Measurements from ENCODE around the gene HTT. TPM values are rescaled to one million over a fixed set of nuclear protein-coding genes. Genes with fewer than 3 reads are reported as not detected.
"Not testable (repeated sequence)": the region's sequence is repeated elsewhere in the genome, so short reads cannot be mapped to it uniquely, and the experiment has no call there.

The HTT gene
- total RNA-seq, 1 experiment from 2014 or later, result 37.4 TPM

GRCh38 chr4:3151238-3151637, 76.8 kb downstream of the HTT start:
- TF ChIP-seq RAD21 (IDR thresholded peaks at IDR 0.05; ENCODE audit: low read depth), result peak; percentile 9; the same call in 1 of the 2 replicates
- TF ChIP-seq CTCF (IDR thresholded peaks at IDR 0.05 in 2 of 3, conservative IDR thresholded peaks at IDR 0.05 in 1 of 3; ENCODE audit: borderline replicate concordance in 1 of 3, insufficient read depth in 1 of 3, low read depth in 2 of 3, low read length in 2 of 3), result 0 out of 6 replicates have a peak, but pooled peaks of 1 of the 3 experiments have one; percentile 11
- 0 out of 2 replicates have a peak, but pooled peaks have one; percentile 32 for ATAC-seq
- POLR2A ChIA-PET, result interaction anchor here (0.7 kb wide), 1 partner anchor 25 kb away, joined by 3 read pairs; no protein-coding TSS in a partner anchor

GRCh38 chr4:3157366-3157765, 82.9 kb downstream of the HTT start:
- RAD21 ChIA-PET (ENCODE audit: low non-redundant PET in 1 of 2, low total read pairs in 2 of 2, uncharacterized antibody in 2 of 2, unreplicated experiment in 2 of 2), result no interaction called here
- POLR2A ChIA-PET, result no interaction called here
- ATAC-seq, result no peak
- no peaks in the 10 kb centered on the region for H3K9me3 ChIP-seq (ENCODE audit: control insufficient read depth in 1 of 2, insufficient read depth in 1 of 2, low read depth in 1 of 2, low read length in 2 of 2)
- no peak overlapping the region for H3K27ac ChIP-seq (ENCODE audit: low read depth, low read length)
- peaks cover 14% of the 10 kb centered on the region in 2 experiments; a peak in 3 of 4 replicates for H3K36me3 ChIP-seq (ENCODE audit: control insufficient read depth in 1 of 2, insufficient read depth in 2 of 2, low read length in 2 of 2)
- no peak overlapping the region for H3K4me3 ChIP-seq (replicated peaks in 1 of 2; ENCODE audit: low read depth in 1 of 2, low read length in 2 of 2)
- no peaks in the 10 kb centered on the region for H3K9me2 ChIP-seq (ENCODE audit: insufficient read depth)
- BruUV-seq (replicated peaks), result no TSS peak
- DNase-seq (ENCODE audit: low read depth, low spot score), result no peak
- no peak overlapping the region for H3K9ac ChIP-seq (ENCODE audit: low read length)
- no peaks in the 10 kb centered on the region for H3K27me3 ChIP-seq (ENCODE audit: insufficient read depth, low read length)
- no peaks in the 10 kb centered on the region for H3K4me1 ChIP-seq (ENCODE audit: control insufficient read depth in 1 of 2, insufficient read depth in 2 of 2, low read length in 2 of 2)
- no peaks in the 10 kb centered on the region for H4K20me1 ChIP-seq (ENCODE audit: insufficient read depth)
- intact Hi-C loops (cut with micrococcal nuclease), result no loop called here
- H3K79me2 ChIP-seq (ENCODE audit: insufficient read depth, low read length), result no peaks in the 10 kb centered on the region
- CTCF ChIA-PET, result no interaction called here
- H2AFZ ChIP-seq (ENCODE audit: low read depth, low read length, poor library complexity, severe bottlenecking), result no peak overlapping the region
- no peak overlapping the region for H3K4me2 ChIP-seq (ENCODE audit: low read length)
- TF ChIP-seq EGR1 (IDR thresholded peaks at IDR 0.05; ENCODE audit: low read depth) (no peak), ZBTB33 (IDR thresholded peaks at IDR 0.05; ENCODE audit: extremely low read depth, insufficient replicate concordance, low read length) (no peak), POLR2A (IDR thresholded peaks at IDR 0.05; ENCODE audit: borderline replicate concordance, extremely low read depth, insufficient read depth, insufficient read length) (no peak), SIN3A (IDR thresholded peaks at IDR 0.05; ENCODE audit: low read depth) (no peak), ELF1 (IDR thresholded peaks at IDR 0.05; ENCODE audit: borderline replicate concordance, low read depth) (no peak), SRF (IDR thresholded peaks at IDR 0.05; ENCODE audit: low read depth) (no peak), TCF7L2 (IDR thresholded peaks at IDR 0.05; ENCODE audit: borderline replicate concordance, extremely low read depth, insufficient read depth, insufficient read length) (no peak), CEBPB (IDR thresholded peaks at IDR 0.05; ENCODE audit: low read depth) (no peak), POLR2AphosphoS5 (IDR thresholded peaks at IDR 0.05; ENCODE audit: low read depth, low read length) (no peak), YY1 (IDR thresholded peaks at IDR 0.05; ENCODE audit: extremely low read depth, insufficient replicate concordance, low read depth, low read length) (no peak)

More at GRCh38 chr4:3151238-3151637, 76.8 kb downstream of the HTT start:
- H2AFZ ChIP-seq (ENCODE audit: low read depth, low read length, poor library complexity, severe bottlenecking); intact Hi-C loops (cut with micrococcal nuclease); CTCF ChIA-PET; H3K27me3 ChIP-seq (ENCODE audit: insufficient read depth, low read length); H3K9ac ChIP-seq (ENCODE audit: low read length); DNase-seq (ENCODE audit: low read depth, low spot score); H3K4me1 ChIP-seq (ENCODE audit: control insufficient read depth in 1 of 2, insufficient read depth in 2 of 2, low read length in 2 of 2); H3K9me3 ChIP-seq (ENCODE audit: control insufficient read depth in 1 of 2, insufficient read depth in 1 of 2, low read depth in 1 of 2, low read length in 2 of 2); H4K20me1 ChIP-seq (ENCODE audit: insufficient read depth); H3K27ac ChIP-seq (ENCODE audit: low read depth, low read length); H3K9me2 ChIP-seq (ENCODE audit: insufficient read depth); H3K79me2 ChIP-seq (ENCODE audit: insufficient read depth, low read length); BruUV-seq (replicated peaks); H3K4me2 ChIP-seq (ENCODE audit: low read length); H3K4me3 ChIP-seq (replicated peaks in 1 of 2; ENCODE audit: low read depth in 1 of 2, low read length in 2 of 2): not testable (repeated sequence)
- RAD21 ChIA-PET (ENCODE audit: low non-redundant PET in 1 of 2, low total read pairs in 2 of 2, uncharacterized antibody in 2 of 2, unreplicated experiment in 2 of 2), result interaction anchor here in 1 of 2 experiments (0.7 kb wide), 1 partner anchor 35 kb away, joined by 3 read pairs; no protein-coding TSS in a partner anchor
- H3K36me3 ChIP-seq (ENCODE audit: control insufficient read depth in 1 of 2, insufficient read depth in 2 of 2, low read length in 2 of 2), result peaks cover 16 to 22% of the 10 kb centered on the region in 2 experiments; a peak in 3 of 4 replicates
